Islet of Langerhans (tissue), 1 donor: ENCODE results near the gene JUP.
"Not testable (repeated sequence)": the region's sequence is repeated elsewhere in the genome, so short reads cannot be mapped to it uniquely, and the experiment has no call there.

Experiments
- FAIRE-seq: peaks from one replicate; lab custom pipeline; 2011; peaks lifted over from hg19 to GRCh38; lab: Jason Lieb, UNC

JUP gene

DNA sequence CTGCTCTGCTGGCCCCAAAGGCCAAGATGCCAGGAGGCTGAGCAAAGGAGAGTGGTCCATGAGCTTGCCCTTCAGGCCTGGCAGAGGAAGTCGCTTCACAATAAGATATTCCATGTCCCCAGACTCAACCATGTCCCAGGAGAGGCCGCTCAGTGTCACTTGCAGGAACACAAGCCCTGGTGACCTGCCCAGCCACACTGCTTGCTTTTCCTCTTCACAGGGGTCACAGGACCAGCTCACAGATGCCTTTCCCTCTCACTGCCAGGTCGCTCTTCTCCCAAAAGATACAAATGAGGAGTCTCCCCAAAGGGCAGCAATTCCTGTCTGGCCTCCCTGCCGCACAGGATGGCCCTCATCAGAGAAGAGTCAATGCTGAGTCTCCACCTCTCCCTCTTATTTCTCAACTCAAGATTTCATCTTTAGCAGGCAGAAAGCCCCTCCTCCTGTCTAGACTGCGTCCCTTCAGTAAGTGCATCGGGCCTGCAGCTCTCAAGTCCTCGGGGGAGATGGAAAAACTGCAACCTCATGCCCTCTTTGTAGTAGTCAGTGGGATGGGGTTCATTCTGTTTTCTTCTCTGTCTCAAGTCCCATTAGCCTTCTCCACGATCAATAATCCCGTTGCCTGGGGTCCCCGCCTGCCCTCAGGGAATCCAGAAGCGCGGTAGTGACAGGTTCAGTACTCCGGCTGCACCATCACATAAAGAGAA, 5.0 kb downstream of the JUP start:
- no peak for FAIRE-seq

DNA sequence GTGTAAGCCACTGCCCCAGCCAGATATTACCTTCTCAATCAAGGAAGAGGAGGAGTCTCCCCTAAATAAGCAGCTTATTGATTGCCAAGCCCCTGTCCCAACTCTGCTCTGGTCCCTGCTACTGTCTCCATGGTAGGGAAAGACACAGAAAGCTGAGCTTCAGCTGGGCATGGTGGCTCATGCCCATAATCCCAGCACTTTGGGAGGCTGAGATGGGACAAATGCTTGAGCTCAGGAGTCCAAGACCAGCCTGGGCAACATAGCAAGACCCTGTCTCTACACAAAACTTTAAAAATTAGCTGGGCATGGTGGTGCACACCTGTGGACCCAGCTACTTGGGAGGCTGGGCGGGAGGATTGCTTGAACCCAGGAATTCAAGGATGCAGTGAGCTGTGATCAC, 6.6 kb downstream of the JUP start:
- no peak for FAIRE-seq

DNA sequence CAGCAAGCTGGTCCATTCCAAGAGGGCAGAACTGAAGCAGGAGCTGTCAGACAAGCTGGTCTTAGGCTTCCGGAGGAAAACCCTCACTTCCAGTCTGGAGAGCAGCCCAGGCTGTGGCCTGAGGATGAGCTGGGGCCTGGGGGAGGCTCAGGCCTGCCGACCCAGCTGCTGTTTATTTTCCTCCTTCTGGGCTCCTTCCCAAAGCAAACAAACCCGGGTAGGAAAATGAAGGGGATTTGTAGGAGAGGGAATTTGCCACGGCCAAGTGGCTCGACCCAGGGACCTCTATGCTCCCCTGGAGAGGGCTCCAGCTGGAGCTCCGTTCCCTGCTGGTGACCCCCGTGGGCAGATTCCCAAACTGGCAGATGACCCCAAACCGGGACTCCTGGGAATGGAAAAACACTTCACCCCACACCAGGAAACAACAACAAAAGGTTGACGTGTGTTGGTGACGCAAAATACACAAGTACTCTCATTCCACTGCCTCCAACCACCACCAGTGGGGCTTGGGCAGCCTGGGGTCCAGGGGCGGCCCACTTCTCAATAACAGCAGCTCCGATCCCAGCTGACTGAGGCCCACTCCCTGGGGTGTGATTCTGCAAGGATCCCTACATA, 8.8 kb downstream of the JUP start:
- peak; percentile 82 for FAIRE-seq

DNA sequence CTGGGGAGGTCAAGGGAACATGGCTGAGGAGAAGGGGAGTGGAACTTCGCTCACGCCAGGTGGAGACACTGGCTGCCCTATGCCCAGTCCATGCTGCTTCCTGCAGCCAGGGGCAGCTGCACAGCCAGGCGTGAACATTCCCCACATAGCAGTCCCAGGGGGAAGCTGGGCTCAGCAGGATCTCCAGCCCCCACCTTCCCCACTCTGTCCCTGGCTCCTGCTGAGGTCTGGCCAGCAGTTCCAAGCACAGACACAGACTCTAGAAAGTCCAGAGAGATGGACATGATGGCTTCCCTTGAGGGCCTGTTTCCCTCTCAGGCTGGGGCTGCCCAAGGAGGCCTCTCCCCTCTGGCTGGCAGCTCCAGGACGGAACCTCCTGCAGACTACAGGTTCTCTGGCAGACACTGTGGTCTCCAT, 9.3 kb downstream of the JUP start:
- FAIRE-seq, result no peak

DNA sequence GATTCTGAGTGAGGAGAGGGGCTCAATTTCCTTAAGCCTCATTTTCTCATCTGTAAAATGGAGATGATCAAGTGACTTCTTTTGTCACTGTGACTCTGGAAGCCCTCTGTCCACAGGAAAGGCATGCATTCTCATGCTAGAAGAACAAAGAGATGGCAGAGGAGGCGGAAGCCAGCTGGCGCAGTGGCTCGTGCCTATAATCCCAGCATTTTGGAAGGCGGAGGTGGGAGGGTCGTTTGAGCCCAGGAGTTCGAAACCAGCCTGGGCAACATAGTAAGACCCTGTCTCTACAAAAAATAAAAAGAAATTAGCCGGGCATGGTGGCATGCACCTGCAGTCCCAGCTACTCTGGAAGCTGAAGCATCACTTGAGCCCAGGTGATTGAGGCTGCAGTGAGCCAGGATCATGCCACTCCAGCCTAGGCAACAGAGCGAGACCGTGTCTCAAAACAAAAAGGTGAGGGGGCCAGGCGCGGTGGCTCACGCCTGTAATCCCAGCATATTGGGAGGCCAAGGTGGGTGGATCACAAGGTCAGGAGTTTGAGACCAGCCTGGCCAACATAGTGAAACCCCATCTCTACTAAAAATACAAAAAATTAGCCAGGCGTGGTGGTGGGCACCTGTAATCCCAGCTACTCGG, 10.1 kb downstream of the JUP start:
- not testable (repeated sequence) for FAIRE-seq

DNA sequence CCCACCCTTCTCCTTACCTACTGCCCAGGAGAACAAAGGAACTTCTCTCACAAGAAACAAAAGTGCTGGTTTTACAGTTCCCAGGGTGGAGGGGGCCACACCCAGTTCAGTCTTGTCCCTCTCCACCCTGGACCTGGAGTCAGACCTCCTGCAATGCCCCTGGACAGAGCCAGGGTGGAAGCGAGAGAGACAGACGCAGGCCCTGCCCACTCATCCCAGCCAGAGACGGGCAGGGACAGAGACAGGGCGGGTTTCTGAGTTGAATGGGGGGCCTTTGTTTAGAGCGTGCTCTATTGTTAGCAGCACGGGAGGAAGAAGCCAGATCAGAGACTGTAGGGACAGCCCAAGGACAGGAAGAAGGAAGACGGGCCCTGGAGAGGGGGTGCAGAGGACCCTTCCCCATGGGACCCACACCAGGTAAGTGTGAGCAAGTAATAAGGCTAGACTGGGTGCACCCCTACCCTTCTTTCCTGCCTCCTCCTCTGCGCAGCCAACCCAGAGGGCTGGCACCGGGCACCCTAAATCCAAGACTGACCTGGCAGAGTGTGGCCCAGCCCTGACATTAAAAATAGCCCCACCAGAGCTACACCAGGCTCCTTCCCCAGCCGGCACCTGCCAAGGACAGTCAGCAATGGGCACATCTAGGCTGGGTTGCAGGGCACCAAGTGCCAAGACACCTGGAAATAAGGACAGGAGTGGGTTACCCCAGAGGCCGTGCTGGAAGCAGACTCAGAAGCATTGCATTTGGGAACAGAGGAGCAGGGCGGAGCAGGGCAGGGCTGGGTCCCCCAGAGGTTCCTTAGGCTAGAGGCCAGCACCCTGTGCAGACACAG, 10.9 kb downstream of the JUP start:
- FAIRE-seq, result no peak

DNA sequence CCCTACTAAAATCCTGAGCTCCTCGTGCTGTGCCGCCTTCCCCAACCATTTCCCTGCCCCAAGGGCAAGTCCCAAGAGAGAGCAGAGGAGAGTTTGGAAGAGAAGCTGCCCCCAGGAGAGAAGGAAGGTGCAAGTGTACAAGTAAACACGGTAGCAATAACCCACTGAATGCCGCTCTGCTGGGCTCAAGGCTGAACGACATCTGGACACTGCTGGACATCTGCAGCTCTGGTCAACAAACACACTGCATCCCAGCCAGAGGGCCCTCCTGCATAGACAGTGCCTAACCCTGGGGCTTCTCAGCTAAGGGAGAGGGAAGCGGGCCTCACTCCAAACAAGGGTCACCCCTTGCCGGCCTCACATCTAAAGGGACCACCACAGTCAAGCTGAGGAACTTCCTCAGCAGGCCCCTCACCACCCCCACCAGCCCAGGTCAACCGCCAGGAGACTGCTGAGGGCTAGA, 12.7 kb downstream of the JUP start:
- no peak for FAIRE-seq

DNA sequence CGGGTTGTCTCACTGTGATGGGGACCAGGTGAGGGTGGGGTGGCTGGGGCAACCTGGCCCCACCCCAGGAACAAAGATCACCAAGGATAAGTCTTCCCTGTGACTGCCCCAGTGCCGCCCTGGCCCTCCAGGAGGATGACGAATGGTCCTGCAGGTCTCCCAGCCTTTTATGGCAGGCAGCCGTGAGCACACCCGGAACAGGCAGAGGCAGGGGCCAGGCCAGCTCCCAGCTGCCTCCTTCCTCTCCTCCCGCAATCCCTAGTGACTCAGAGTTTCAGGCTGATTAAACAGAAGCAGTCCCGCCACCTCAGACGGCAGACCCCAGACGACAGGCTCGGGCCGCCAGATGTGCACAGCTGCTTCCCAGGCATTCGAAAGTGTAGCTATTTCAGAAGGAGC, 13.3 kb downstream of the JUP start:
- no peak for FAIRE-seq

DNA sequence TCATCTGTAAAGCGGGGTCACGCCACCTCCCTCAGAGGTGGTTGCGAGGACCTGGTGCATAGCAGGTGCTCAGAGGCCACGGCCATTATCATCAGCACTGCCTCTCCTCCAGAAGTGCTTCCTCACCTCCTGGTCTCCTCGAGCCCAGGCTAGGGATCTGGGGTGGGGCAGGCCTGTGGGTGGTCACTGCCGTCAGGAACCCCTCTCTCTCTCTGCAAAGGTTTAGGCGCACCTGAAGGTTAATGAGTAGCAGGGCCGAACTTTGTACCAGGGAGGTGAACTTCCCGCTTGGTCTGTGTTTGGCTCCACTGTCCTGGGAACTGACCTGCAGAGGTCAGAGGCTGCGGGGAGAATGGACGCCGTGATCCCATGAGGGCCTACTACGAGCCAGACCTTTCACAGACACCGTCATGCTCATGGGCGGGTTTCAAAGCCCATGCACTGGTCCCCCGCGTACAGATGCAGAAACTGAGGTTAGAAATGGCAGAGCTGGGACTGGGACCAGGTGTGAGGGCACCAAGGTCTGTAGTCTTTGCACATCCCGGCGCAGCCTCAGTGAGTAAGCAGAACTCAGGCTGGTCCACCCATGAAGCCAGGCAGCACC, 13.8 kb downstream of the JUP start:
- no peak for FAIRE-seq

DNA sequence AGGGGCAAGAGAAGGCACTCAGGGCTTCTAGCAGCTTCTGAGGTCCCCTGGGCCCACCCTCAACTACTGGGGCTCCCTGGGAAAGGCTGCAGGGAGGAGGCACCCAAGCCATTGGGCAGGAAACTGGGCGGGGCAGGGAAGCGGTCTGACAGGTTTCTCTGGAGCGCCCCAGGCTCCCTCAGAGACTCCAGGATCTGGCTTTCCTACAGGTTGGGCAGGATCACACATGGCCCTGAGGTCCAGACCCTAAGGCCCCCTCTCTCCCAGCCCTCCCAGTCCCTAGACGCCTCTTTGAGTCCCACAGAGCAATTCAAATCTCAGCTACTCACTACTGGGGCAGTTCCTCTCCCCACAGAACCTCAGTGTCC, 14.3 kb downstream of the JUP start:
- FAIRE-seq, result no peak

DNA sequence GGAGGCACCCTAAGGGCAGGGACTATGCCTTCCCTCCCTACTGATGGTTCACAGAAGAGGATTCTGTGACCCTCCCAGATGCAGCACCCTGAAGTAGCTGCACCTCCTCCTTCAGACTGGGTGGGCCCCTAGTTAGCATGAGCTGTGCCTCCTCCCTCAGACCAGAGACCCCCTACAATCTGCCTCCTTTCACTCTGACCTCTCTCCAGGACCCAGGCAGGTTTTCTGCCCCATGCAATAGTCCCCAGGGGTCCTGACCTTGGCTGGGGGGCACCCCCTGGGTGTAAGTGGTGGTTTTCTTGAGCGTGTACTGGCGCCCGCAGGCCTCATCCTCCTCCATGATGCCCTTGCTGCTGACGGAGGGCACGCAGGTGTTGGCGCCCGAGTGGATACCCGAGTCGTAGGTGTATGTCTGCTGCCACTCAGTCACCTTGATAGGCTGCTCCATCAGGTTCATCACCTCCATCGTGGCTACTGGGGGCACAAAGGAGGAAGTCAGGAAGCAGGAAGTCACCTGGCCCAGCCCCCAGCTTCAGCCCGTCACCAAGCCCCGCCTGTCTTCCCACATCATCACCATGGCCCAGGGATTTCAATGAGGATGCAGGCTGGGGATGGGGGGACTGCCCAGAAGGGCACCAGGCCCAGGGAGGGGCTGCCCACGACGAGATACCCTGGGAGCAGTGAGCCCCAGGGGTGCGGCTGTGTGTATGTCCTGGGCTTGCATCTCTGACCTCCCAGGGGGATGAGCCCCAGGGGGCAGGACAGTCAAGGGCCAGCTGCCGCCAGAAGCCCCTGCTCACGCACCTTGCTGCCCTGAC, 14.9 kb downstream of the JUP start:
- no peak for FAIRE-seq

DNA sequence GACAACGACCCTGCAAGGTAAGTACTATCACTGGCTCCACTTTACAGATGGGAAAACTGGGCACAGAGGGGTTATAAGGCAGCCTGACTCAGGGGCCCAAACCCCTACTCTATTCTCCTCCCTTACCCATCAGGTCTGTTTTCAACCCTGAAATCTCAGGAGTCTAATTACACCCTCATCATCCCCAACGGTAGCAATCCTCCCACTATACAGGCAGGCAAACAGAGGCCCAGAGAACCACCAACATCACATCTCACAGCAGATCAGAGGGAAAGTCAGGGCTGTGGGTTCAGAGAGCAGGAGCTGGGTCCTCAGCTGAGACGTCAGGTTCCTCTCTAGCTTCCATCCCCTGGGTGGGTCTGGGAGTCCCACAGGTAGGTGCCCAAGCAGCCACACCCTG, 16.5 kb downstream of the JUP start:
- no peak for FAIRE-seq

DNA sequence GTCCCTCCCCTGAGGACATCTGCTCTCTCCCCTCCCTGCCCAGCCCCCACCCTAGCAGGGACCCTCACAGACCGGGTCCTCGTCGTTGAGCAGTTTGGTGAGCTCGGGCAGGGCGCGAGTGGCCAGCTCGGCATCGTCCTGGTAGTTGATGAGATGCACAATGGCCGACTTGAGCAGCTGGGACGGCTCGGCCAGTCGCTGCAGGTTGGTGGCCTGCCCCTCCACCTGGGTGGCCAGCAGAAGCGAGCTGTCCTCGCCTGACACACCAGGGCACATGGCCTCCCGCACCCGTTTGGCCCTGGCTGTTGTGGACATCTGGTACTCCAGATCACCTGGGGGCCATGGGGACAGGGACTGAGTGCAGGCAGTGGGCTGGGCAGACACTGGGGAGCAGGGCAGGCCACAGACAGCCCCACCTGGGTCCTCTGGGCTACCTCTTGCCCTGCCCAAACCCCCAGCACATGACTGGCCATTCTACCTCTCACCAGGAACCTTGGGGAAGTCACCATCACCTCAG, 17.1 kb downstream of the JUP start:
- no peak for FAIRE-seq

DNA sequence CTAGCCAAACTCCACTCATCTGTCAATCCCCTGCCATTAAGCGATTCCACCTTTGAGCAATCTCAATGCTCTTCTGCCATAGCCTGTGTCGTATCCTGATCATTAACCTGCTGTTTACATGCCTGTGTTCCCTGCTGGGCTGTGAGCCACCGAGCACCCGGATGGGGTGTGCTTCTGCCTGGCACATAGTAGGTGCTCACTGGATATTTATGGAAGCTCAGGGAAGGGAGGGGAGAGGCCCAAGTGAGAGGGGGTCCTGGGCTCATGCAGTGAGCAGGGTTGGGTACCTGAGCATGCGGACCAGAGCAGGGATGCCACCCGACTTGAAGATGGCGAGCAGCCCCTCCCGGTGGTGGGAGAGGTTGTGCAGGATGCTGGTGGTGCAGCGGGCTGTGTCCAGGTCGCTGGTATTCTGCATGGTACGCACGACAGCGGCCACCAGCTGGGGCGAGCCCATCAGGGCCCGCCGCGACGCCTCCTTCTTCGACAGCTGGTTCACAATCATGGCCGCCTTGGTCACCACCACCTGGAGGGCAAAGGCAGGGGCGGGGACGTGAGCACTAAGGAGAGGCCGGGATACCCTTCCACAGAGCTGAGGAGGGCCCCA, 17.7 kb downstream of the JUP start:
- no peak for FAIRE-seq

DNA sequence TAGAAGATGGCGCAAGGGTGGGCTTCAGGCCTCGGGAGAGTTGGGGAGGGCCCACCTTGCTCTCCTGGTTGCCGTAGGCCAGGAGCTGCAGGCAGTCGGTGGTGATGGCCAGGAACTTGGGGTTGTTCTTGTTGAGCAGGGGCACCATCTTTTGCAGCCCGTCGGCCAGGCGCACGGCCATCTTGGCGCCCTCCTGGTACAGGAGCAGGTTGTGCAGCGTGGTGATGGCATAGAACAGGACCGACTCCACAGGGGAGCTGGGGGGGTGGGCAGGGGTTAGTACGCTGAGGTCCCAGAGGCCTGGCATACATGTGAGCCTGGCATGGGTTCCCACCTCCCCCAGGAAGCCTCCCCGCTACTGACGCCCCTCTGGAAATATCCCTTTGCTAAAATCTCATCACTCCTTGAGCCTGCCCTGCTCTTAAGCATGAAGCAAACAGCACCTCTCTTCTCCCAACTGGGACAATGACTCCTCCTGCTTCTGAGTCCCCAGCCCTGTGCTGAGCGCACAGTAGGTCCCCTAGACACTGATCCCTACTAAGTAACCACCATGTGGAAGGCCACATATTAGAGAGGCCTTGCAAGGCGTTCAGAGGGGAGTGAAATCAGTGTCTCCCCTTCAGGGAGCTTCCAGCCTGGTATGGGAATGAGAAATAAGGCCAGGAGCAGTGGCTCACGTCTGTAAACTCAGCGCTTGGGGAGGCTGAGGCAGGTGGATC, 19.0 kb downstream of the JUP start:
- FAIRE-seq, result no peak

DNA sequence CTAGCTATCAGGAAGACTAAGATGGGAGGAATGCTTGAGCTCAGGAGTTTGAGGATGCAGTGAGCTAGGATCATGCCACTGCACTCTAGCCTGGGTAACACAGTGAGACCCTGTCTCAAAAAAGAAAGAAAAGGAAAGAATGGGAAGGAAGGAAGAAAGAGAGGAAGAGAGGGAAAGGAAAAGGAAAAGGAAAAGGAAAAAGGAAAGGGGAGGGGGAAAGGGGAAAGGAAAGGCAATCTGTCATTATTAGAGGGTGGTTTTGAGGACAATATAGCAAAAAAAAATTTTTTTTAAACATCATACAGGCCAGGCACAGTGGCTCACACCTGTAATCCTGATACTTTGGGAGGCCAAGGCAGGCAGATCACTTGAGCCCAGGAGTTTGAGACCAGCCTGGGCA, 20.4 kb downstream of the JUP start:
- no peak for FAIRE-seq

DNA sequence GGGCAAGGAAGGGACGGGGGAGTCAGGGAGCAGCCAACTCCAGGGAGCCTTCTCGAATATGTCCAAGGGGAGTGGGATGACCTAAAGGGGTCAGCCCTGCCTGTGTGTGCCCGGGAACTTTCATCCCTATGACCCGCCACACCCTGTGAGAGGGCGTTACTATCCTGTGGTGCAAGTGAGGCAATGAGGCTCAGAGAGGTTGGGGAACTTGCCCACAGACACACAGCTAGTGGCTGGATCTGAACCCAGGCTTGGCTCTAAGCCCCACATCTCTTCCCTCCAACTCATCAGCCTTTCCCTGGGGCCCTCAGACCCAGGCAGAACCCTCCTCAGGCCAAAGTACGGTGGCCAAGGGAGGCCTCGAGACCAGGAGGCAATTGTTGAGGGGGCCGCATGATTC, 23.2 kb downstream of the JUP start:
- no peak for FAIRE-seq

DNA sequence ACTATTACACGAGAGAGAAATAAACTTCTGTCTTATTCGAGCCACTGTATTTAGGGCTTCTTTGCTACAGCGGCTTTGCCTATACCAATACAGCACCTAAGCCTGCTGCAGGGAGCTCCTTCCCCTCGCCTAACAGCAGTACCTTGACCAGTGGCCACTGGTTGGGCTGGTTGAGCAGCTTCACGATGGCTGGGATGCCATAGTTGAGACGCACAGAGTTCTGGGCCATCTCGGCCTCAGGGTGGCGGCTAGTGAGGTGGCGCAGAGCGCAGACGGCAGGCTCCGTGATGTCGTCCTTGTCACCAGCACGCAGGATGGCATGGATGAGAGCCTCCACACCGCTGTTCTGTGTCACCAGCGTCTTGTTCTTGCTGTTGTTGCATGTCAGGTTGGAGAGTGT, 23.7 kb downstream of the JUP start:
- FAIRE-seq, result no peak

DNA sequence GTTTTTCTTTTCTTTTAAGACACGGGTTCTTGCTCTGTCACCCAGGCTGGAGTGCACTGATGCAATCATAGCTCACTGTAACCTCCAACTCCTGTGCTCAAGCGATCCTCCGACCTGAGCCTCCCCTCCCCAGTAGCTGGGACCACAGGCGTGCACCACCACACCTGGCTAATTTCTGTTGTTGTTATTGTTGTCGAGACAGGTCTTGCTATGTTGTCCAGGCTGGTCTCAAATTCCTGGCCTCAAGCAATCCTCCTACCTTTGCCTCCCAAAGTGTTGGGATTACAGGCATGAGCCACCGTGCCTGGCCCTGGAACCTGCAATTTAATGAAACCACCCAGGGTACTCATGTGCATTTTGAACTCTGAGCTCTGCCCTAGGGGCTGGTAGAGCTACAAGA, 24.1 kb downstream of the JUP start:
- no peak for FAIRE-seq

DNA sequence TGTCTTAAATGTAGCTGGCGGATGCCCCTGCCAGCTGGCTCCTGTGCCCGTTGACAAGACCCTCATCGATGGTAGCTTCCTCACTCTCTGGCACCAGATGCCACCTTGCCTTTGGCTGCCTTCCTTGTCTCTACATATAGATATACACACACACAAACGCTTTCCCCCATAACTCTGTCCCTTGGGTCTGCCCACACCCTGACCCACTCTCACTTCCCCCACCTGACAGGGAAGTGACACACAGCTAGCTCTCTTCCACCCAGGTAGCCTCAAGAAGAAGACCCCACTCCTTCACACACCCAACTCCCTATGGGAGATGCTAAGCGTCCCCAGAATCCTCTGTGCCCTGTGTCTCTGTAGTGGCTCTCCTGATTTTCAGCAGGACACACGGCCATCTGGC, 25.6 kb downstream of the JUP start:
- FAIRE-seq, result no peak
